Measurements from ENCODE around the gene ZBTB32. TPM values are rescaled to one million over a fixed set of nuclear protein-coding genes. Genes with fewer than 3 reads are reported as not detected.

The ZBTB32 gene
- total and polyA plus RNA-seq, 8 donors = 0.15 to 0.94 (median 0.39) TPM

DNA sequence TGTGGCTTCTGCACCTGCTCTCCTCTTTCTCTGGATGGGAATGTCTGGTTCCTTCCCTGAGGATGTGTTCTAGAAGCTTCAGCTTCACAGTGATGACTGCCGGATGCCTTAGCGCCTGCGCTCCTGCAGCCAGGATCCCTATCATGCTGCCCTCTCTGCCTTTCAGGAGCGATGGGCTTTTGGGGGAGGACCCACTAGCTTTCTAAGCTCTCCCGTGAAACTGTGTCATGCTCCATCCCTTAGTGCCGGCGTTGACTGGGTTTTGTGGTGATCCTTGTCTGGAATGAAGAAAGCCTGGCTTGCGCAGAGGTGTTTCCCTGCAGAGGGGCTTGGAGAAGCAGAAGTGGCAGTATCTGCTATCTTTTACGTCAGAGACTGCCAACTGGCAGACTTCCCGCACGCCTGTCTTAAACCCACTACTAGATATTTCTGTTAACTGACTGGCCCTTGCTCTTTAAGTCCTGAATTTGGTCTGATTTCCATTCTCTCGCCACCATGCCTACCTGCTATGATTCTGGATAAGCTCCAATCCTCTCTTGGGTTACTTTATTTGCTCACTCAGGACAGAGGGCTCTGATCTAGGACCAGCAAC, 9.6 kb downstream of the ZBTB32 start:
- Histone ChIP-seq H3K27me3 (peaks cover 0 to 14% of the 10 kb centered on the region in 2 donors), H3K4me1 (peaks cover 11 to 24% of the 10 kb centered on the region in 2 donors), H3K36me3 (no peaks in the 10 kb centered on the region), H3K27ac (no peak overlapping the region), H3K4me3 (no peak overlapping the region), H3K9me3 (no peaks in the 10 kb centered on the region)
- DNase-seq (no peak), ATAC-seq (no peak)
- TF ChIP-seq, protein P1, sequence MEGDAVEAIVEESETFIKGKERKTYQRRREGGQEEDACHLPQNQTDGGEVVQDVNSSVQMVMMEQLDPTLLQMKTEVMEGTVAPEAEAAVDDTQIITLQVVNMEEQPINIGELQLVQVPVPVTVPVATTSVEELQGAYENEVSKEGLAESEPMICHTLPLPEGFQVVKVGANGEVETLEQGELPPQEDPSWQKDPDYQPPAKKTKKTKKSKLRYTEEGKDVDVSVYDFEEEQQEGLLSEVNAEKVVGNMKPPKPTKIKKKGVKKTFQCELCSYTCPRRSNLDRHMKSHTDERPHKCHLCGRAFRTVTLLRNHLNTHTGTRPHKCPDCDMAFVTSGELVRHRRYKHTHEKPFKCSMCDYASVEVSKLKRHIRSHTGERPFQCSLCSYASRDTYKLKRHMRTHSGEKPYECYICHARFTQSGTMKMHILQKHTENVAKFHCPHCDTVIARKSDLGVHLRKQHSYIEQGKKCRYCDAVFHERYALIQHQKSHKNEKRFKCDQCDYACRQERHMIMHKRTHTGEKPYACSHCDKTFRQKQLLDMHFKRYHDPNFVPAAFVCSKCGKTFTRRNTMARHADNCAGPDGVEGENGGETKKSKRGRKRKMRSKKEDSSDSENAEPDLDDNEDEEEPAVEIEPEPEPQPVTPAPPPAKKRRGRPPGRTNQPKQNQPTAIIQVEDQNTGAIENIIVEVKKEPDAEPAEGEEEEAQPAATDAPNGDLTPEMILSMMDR (IDR thresholded peaks at IDR 0.05) = no peak
- intact Hi-C loops (cut with DNase I) = no loop called here

DNA sequence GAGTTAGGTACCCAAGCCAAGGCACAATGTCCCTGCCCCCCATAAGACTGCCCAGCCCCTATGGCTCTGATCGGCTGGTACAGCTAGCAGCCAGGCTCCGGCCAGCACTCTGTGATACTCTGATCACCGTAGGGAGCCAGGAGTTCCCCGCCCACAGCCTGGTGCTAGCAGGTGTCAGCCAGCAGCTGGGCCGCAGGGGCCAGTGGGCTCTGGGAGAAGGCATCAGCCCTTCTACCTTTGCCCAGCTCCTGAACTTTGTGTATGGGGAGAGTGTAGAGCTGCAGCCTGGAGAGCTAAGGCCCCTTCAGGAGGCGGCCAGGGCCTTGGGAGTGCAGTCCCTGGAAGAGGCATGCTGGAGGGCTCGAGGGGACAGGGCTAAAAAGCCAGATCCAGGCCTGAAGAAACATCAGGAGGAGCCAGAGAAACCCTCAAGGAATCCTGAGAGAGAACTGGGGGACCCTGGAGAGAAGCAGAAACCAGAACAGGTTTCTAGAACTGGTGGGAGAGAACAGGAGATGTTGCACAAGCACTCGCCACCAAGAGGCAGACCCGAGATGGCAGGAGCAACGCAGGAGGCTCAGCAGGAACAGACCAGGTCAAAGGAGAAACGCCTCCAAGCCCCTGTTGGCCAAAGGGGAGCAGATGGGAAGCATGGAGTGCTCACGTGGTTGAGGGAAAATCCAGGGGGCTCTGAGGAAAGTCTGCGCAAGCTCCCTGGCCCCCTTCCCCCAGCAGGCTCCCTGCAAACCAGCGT, 10.4 kb downstream of the ZBTB32 start:
- no peak for DNase-seq
- Histone ChIP-seq H3K36me3 (peaks cover 0 to 3% of the 10 kb centered on the region in 2 donors), H3K9me3 (no peaks in the 10 kb centered on the region), H3K27ac (no peak overlapping the region), H3K4me1 (peaks cover 12 to 32% of the 10 kb centered on the region in 2 donors), H3K27me3 (peaks cover 0 to 10% of the 10 kb centered on the region in 2 donors), H3K4me3 (no peak overlapping the region)
- TF ChIP-seq, protein P1 (IDR thresholded peaks at IDR 0.05) = no peak
- intact Hi-C loops (cut with DNase I) = no loop called here
- no peak for ATAC-seq

DNA sequence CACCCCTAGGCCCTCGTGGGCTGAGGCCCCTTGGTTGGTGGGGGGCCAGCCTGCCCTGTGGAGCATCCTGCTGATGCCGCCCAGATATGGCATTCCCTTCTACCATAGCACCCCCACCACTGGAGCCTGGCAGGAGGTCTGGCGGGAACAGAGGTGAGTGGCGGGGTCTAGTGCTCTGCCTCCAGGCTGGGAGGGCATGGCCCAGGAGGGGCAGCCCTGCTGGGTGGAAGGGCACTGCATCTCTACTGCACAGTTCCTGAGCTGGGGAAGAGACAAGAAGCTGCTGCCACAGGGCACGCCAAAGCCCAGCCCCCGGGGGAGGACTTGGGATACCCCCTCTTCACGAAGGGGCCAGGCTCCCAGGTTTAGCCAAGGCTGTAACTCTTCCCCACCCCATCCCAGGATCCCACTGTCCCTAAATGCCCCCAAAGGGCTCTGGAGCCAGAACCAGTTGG, 11.0 kb downstream of the ZBTB32 start:
- Histone ChIP-seq H3K27ac (no peak overlapping the region), H3K4me1 (peaks cover 12 to 37% of the 10 kb centered on the region in 2 donors), H3K36me3 (peaks cover 0 to 9% of the 10 kb centered on the region in 2 donors), H3K9me3 (no peaks in the 10 kb centered on the region), H3K4me3 (peak overlapping the region in 1 of 2 donors; percentile 95), H3K27me3 (peaks cover 0 to 4% of the 10 kb centered on the region in 2 donors)
- intact Hi-C loops (cut with DNase I) = no loop called here
- TF ChIP-seq, protein P1 (IDR thresholded peaks at IDR 0.05) = no peak
- DNase-seq = no peak
- no peak for ATAC-seq

DNA sequence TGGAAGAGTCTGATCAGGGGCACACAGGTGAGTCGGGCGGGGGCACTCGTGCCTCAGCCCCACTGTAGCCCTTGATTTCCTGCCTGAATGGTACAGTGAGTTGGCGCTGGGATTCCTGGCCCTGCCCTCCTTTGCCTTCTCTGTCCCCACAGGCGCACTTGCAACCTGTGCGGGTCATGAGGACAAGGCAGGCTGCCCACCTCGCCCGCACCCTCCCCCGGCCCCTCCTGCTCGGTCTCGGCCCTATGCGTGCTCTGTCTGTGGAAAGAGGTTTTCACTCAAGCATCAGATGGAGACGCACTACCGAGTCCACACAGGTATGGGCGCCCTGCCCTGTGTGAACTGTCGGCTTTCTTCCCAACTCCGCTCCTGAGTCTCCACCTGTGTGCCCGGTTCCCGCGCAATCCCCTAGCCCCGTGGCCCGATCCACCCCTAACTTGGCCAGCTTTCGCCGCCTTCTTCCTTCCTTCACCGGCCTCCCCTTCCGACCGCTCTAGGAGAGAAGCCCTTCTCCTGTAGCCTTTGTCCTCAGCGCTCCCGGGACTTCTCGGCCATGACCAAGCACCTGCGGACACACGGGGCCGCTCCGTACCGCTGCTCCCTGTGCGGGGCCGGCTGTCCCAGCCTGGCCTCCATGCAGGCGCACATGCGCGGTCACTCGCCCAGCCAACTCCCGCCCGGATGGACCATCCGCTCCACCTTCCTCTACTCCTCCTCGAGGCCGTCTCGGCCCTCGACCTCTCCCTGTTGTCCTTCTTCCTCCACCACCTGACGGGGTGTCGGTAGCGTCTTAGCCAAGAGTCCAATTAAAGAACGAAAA, 11.8 kb downstream of the ZBTB32 start:
- Histone ChIP-seq H3K27ac (peak overlapping the region; percentile 83 to 90), H3K4me1 (peaks cover 12 to 37% of the 10 kb centered on the region in 2 donors), H3K4me3 (peak overlapping the region; percentile 58 to 95), H3K36me3 (peaks cover 0 to 17% of the 10 kb centered on the region in 2 donors), H3K27me3 (no peaks in the 10 kb centered on the region), H3K9me3 (no peaks in the 10 kb centered on the region)
- peak in 2 of 4 donors; percentile 72 to 92 for DNase-seq
- intact Hi-C loops (cut with DNase I) = no loop called here
- TF ChIP-seq, protein P1 (IDR thresholded peaks at IDR 0.05) = no peak
- ATAC-seq = peak; percentile 47
